Stimulated activated CD8-positive, alpha-beta memory T cell treated with anti-CD3 and anti-CD28 coated beads, Interleukin-7, amount 100 ng/mL, for 24 hours (primary cell): ENCODE data around the gene PARD3B.
"Not testable (repeated sequence)": the region's sequence is repeated elsewhere in the genome, so short reads cannot be mapped to it uniquely, and the experiment has no call there.

ENCODE experiments used
- DNase-seq: peaks from one replicate; pipeline ENCODE4 v3.0.0-alpha.2; 2020; ENCODE audit warnings: low read depth

Gene PARD3B

DNA sequence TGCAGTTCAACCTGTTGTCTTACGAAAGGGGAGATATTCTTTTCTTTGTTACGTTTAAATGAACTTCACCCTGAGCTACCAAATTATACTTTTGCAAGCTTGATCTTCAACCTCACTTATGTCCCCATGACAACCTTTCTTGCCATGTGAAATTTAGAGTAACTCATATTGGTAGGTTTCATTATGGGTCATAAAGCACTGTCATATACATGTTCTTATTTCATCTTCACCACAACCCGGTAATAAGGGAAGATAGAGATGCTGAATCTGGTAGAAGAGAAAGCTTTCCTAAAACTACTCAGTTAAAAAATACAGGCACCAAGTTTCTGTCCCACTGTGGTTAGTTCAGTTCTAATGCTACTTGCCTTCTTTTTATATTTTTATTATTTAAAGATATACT, 928.5 kb downstream of the PARD3B start:
- DNase-seq, result no peak

DNA sequence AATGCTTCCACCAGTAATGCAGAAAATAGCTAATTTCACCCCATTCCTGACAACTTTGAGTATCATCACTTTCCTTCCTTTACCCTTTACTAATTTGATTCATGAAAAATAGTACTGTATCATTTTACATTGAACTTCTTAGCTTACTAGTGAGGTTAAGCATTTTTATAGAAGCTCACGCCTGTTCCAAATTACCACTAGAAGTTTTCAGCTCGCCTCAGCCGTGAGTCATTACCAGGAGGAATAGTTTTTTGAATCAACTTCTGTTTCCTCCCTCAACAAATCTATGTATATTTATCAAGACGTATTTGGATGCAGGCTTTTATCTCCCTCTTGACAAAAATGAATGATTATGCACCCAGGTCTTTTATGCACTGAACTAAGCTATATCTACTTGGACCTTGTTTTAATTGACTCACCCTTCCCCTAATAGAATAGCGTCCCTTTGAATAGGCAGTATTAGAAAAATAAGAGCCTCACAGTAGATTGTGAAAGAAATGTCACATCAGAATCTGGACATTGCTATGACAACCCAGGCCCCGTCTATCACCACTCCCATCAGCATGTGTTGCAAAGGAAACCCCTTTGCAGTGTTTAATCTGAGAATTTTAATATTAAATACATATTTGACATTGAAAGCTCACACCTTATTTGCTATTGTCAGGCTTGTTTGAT, 929.6 kb downstream of the PARD3B start:
- DNase-seq, result no peak

DNA sequence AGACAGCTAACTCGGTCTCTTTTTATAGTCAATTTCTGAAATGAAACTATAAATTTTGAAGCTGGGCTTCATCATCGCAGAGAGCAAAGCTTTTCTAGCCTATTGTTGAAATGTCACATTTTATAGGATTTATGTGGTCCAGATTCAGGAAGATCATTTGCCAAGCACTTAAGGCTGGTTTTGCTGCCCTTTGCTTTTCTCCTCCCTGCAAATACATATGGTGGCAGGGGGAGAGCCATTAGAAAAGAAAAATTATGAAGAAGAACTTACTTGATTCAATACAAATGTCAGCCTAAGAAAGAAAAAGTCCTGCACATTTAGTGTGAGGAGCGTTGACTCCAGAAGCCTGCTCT, 930.1 kb downstream of the PARD3B start:
- no peak for DNase-seq

DNA sequence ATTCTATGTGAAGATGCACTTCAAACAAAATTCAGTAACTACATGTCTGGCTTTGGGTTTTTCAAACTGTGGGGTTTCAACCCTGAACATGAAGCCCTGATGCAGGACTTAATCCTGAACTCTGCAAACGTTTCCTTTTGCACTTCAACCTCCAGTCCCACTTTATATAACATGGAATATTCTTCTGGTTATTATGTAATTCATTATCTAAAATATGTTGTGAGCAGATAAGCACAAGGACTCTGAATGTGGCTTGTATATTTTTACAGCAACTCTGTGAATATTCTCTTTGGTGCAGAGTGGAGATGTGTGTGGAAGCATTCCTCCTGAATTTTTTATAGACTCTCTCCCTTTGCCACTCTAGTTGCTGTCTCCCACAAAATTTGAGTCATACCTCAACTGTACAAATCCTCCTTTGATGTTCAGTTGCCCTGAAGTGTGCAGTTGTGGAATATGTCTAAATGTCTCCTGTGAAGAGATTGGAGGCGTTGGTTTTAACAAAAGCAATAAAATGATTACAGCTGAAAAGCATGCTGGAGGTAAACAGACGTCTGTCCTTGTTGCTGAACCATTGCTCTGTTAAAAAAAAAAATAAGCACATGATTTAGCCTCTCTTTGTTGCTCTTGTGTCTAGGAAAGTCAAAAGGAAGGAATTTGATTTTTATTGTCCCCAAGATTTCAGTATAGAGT, 931.9 kb downstream of the PARD3B start:
- DNase-seq, result no peak

DNA sequence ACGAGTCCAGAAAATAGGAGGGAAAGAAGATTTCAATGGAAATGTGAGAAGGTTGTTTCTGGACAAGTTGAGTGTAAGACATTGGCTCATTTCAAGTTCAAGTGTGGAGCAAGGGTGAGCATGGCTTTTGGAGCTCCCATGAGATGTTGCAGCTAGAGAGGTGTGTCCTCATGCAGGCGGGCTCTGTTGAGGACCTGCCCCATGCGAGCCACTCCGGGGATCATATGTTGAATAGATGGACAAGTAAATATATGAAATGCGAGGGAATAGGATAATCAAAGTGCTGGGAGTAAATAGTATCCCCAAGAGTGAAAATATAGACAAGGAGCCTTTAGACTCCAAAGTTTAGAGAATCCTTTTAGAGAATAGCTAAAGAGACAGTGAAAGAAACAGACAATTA, 936.6 kb downstream of the PARD3B start:
- no peak for DNase-seq

DNA sequence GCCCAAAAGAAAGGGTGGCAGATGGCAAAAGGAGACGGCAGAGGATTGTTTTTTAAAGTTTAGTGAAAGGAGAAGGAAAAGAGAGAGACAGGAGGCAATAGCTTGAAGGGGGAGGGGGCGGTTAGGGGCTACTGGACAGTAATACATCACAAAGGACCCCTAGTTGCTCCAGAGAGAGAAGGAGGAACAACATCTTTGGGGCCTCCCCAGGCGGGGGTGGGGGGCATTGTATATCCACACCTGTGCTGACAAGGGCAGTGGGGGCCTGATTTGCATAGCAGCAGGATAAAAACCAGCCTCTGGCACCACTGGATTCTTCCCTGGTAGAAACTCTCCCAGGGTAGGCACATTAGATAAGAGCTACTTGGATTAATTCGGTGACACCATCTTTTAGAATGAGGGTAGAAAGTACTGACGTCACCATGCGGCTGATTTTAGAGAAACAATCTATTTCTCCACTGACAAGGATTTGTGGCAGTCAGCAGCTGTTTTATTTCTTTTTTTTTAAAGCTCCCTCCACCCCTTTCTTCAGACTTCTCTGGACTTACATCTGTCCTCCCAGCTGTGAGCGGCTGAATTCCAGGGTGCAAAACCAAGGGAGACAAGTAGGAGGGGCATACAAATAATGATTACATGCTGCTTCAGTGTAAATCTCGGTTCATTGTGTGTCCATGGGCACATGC, 937.3 kb downstream of the PARD3B start:
- DNase-seq, result no peak

DNA sequence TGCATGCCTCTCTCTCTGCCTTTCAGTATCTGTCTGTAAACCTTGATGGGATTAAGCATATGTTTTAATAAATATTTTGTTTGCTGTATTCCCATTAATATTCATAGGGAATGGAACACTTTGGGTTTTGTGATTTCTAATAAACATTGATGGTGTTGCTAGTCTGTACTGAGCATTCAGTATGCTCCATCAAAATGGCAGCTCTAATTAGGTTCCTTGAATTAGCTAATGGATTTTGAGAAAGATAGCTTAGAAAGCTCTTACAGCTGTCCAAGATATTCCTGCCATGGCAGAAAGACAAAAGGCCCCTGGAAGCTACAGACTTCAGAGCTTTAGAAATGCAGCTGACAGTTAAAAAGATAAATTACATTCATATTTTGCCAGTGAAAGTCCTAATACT, 937.8 kb downstream of the PARD3B start:
- no peak for DNase-seq

DNA sequence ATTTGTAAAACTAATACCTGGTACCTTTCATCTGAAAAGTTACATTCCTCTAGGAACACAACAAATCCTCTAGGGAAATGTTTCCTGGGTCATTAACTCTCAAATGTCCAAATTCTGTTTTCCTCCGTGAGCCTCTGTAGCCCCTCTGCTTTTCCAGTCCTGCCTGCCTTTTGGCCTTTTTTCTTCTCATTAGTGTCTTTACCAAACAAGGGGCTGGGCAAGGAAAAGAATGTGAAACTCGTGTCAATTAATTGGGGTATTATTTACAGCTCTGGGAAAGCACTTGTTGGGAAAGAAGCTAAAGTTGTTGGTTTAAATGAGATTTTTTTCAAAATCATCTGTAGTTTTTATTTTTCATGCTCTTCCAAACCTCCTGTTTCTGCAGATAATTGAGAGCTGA, 938.9 kb downstream of the PARD3B start:
- no peak for DNase-seq

DNA sequence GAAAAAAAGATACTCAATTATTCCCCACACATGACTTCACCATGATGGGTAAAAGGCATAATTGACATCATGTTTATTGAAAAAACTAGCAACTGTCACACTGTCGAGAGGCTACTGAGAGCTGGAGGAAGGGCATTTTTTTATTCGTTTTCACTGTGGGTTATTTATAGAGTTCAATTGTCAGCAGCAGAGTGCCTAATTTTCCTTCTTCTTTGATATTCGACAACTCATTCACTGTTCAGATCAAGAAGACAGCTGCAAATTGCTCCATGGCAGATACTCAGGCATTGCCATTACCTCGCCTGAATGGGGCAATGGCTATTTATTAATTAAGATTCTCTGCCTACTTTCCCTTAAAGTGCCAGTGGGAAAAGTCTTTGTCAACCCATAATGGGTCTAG, 939.5 kb downstream of the PARD3B start:
- no peak for DNase-seq

DNA sequence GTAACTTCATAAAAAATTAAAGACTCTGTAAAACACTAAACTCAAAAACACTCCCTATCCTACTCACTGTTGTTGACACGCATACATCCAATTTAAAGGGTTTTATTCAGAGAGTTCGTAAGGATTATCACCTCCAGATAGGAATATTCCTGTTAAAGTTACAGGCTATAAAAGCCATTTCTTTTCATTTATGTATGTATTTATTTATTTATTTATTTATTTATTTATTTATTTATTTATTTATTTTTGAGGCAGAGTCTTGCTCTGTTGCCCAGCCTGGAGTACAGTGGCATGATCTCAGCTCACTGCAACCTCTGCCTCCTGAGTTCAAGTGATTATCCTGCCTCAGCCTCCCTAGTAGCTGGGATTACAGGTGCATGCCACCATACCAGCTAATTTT, 948.3 kb downstream of the PARD3B start:
- DNase-seq, result not testable (repeated sequence)

DNA sequence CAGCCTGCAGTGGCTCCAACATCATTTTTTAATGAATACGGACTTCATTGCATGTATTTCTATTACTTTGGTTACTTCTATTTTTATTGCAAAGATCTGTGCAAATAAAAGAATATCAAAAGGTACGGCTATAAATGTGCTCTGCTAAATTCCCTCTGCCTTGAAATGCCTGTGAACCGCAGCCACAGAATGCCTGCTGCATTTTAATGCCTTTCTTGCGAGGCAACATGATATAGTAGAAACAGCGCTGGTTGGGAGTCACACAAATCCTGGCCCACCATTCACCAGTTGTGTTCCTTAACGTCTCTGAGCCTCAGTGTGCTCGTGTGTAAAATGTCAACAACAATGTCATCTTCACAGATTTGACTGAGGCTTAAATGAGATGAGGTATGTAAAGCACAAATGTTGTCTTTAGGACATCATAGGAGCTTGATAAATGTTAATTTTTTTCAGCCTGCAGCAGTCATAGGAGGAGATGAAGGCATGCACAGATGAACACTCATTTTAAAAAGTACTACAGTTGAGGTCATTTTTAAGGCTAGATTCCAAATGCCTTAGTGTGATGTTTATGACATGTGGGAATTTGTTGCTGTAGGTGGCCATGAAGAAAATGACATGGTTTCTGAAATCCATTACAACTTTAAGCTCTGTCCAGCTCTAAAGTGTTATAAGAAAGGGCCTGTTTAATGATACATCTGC, 949.4 kb downstream of the PARD3B start:
- no peak for DNase-seq

DNA sequence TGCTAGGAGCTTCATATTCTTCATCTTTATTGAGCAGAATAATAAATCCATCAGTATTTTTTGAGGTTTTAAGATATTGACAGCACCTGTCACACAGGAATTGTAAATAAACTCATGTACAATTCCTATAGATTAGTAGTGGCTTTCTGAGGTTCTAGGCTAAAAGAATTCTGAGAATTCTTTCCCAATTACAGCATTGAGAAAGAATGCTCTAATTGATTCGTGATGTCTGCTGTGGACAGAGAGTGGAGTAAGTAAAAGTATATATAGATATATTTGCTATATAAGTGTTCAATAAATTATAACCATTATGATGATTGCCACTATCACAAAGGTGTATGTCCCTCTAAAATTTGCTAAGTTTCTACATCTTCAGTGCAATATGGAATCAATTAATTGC, 950.5 kb downstream of the PARD3B start:
- DNase-seq, result no peak

DNA sequence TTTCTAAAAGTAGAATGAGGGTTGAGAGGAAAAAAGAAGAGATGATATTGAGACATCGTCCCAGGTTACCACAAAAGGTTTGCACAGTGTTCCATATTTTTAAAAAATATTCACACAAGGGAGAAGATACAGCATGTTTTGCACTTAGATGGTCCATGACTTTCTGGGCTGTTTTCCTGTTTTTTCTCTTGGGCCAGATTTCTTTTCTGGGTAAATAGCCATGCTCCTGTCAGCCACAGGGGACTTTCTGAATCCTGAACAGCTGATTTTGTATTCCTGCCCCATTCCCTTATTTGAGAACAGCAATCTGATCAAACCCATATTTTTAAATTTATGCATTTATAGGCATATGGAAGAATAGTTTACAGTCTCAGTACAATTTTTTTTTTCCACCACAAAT, 951.1 kb downstream of the PARD3B start:
- DNase-seq, result no peak

DNA sequence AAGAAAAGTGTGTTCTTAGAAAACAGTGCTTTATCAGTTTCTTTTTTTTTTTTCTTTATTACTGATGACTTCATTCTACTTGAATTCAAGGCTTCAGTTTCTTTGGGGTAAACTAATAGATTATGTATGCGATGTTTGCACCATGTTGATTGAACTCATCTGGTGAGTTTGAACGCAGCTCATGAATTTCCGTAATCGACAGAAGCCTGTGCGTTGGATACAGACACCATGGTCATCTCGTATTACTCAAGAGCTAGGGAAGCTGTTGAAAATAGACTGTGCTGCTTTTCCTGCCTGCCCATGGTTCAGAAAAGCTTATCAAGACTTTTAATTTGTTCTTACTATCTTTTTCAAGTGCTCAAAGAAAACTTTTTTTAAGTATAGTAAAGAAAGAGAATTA, 951.5 kb downstream of the PARD3B start:
- no peak for DNase-seq

DNA sequence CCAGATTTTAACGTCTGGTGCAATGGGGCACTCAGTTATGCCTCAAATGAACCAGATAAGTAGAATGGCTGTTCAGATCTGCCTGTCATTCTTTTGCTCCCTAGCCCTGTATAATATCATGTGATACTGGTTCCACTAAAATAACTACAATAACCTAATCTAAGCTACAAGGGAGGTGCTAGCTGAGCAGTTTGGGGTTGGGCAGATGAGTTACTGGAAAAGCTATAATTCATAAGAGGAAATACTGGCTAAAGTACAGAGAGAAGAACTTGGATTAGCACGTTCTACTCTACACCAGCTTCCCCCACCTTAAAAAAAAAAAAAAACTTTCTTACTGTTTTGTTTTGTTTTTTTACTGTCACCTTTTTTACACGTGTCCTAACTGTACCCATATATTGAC, 953.7 kb downstream of the PARD3B start:
- DNase-seq, result no peak

DNA sequence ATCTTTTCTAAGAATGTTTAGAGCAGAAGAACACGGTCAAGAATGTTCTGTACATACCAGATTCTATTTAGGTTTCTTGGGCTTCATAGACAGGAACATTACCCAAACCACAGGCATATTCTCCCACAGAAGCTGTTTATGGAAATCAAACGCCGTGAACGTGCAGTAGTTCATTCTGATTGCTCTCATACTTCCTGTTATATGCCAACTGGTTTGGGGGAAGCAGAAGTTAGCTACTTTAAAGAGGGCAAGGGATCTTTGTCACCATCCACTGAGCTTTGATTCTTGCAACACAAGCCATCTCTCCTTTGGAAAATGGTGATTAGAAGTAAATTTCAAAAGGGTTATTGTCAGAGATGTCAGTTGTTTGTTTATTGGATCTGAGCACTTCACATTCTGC, 954.8 kb downstream of the PARD3B start:
- DNase-seq, result no peak

DNA sequence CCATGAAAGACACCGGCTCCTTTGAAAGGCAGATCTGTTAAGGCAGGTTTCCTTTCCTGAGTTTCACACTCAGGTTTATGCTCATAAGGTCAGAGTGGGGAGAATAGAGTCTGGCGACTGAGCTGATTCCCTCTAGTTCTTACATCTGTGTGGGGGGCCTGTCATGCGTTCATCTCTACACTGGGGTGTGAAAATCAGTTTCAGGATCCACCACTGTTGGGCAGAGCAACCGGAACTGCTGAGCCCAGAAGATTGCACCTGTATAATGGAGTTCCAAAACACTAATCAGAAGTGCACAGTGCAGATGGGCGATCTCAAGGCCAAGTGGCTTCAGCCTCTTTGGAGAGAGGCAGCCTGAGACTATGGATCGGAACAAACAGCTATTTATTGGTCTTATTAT, 955.7 kb downstream of the PARD3B start:
- DNase-seq, result no peak

DNA sequence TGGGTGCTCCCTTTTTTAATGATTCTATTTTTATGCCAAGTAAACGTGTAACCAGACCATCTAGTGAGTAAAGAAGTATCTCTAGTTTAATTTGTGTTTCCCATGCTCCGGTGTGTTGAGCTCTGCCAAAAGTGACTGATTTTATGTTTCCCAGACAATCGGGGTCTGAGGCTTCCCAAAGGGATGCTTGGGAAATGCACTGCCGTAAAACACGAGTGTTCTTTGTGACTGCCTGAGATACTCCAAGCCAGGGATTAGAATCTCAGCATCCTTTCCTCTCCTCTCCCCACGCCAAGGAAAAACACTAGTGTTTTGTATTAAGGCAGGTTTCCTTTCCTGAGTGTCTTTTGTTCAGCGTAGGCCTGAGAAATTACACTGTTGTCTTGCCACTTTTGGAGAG, 956.6 kb downstream of the PARD3B start:
- DNase-seq, result no peak

DNA sequence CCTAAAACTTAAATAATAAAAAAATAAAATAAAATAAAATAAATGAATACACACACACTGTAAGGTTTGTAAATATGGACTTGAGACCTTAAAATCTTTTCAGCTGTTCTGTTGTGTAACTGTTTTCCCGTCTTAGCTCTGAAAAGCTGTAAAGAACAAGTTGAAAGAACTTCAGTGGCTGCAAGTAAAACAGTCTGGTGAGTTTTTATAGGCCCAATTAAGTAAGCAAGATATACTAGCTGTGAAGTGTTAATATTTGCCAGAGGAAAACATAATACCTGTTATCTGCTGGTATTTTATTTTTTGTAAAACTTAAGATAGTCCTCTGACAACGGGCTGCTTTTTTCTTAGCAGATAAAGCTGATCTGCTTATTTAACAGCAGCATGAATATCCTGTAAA, 960.1 kb downstream of the PARD3B start:
- DNase-seq, result no peak

DNA sequence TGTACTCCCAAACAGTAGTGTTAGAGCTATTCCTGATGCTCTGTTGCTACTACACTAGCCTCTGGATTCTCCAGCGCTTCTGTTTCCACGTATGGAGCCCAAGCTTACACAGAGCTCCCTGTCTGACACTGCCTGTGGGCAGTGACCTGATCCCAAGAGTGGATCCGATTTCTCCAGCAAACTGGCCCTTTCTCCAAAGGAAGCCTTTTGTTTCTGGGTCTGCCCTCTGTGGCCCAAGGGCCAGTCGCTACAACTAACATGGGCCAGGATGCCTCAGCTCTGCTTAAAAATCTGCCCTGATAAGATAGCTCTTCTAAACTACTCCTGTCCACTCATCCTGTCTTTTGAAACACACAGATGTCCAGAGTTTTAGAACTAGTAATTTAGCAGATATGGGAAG, 964.4 kb downstream of the PARD3B start:
- DNase-seq, result no peak

DNA sequence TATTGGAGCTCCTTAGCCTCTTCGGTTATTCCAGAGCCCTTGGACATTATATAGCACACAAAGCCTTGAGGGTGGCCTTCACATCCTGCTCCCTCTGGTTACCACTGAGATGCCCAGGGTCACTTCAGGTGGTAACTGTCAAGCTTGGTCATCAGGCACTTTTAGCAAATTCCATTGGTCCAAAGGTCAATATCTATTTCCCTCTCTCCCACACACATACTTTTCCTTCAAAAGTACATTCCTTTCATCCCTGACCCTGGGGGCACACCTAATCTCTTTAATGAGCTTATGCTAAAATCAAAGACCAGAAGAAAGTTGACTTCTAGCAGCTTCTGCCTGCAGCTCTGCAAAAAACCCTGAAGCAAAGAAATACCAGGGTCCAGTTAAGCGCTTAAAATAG, 965.1 kb downstream of the PARD3B start:
- DNase-seq, result no peak

DNA sequence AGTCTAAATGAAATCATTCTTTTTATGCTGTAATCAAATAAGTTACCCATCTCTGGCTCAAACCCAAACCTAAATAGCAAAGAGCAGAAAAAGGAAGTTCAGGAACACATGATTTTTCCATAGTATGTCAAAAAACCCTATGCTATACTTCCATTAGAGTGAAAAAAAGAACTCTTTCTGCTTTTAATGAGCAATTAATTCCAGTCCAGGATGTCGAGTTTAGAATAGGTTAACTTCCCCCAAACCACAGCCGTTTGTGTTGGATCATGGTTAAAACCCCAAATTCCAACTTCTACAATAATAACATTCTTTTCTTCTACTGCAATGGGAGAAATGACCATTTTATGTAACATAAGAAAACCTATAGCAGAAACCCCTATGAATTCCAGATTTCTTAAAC, 965.9 kb downstream of the PARD3B start:
- DNase-seq, result no peak

DNA sequence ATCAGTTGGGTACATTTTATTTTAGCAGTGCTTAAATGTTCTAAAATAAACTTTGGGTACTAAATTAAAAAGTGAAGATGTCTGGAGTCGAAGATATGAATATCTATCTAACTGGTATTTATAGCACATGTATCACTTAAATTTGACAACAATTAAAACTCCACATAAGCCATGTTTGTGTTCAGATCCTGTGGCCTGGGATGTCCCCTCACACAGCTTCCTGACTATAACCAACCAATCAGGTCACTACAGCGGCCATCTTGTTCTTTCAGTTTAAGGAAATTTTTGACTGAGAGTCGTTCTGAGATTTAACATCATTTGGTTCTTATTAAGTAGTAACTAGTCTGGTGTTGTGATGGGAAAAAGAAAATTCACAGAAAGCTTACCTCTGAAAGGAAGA, 966.4 kb downstream of the PARD3B start:
- DNase-seq, result no peak
